Astrocyte (in vitro differentiated cells and primary cell): Measurements from ENCODE around the gene ACTC1. TPM values are rescaled to one million over a fixed set of nuclear protein-coding genes. Genes with fewer than 3 reads are reported as not detected.

ENCODE experiments used
- DNase-seq: peaks from one replicate; pipeline ENCODE4 v3.0.0-alpha.2; 2010; ENCODE audit warnings: low read depth
- FAIRE-seq: peaks from 2 replicates; lab custom pipeline; 2011; peaks lifted over from hg19 to GRCh38; lab: Jason Lieb, UNC
- H2AFZ ChIP-seq: 2 replicates; pipeline ENCODE4 v1.6.0; 2012; ENCODE audit warnings: low read depth, low read length, inconsistent platforms
- H3K27ac ChIP-seq: 2 replicates; pipeline ENCODE4 v1.5.1; 2011; ENCODE audit warnings: low read depth, low read length, inconsistent platforms
- H3K27me3 ChIP-seq: 2 replicates; pipeline ENCODE4 v1.6.0; 2011; ENCODE audit warnings: low read length, inconsistent platforms; ENCODE audit not compliant: insufficient read depth
- H3K36me3 ChIP-seq: 2 replicates; pipeline ENCODE4 v1.5.1; 2011; ENCODE audit warnings: low read length, inconsistent platforms; ENCODE audit not compliant: insufficient read depth
- H3K4me1 ChIP-seq: 2 replicates; pipeline ENCODE4 v1.5.1; 2011; ENCODE audit warnings: low read length, inconsistent platforms; ENCODE audit not compliant: insufficient read depth
- H3K4me2 ChIP-seq: 2 replicates; pipeline ENCODE4 v1.6.0; 2012; ENCODE audit warnings: low read length, inconsistent platforms
- H3K4me3 ChIP-seq: 2 replicates; pipeline ENCODE4 v1.5.1; 2011; ENCODE audit warnings: low read depth, mild to moderate bottlenecking, low read length, inconsistent platforms; ENCODE audit not compliant: insufficient read depth
- H3K79me2 ChIP-seq: 2 replicates; pipeline ENCODE4 v1.6.0; 2012; ENCODE audit warnings: mild to moderate bottlenecking, low read length, inconsistent platforms; ENCODE audit not compliant: insufficient read depth
- H3K9ac ChIP-seq: 2 replicates; pipeline ENCODE4 v1.6.0; 2012; ENCODE audit warnings: mild to moderate bottlenecking, low read length, inconsistent platforms
- H3K9me3 ChIP-seq: 2 replicates; pipeline ENCODE4 v1.5.1; 2012; ENCODE audit warnings: low read depth, mild to moderate bottlenecking, low read length, inconsistent platforms; ENCODE audit not compliant: insufficient read depth
- H4K20me1 ChIP-seq: 2 replicates; pipeline ENCODE4 v1.6.0; 2012; ENCODE audit warnings: low read length, inconsistent platforms; ENCODE audit not compliant: insufficient read depth
- H3K27ac Mint-ChIP-seq: one replicate; pipeline ENCODE4 v1.8.0; 2021; ENCODE audit warnings: mild to moderate bottlenecking, mixed read lengths; ENCODE audit not compliant: unreplicated experiment
- H3K27me3 Mint-ChIP-seq: one replicate; pipeline ENCODE4 v1.8.0; 2021; ENCODE audit warnings: low read depth, mixed read lengths; ENCODE audit not compliant: unreplicated experiment
- H3K36me3 Mint-ChIP-seq: one replicate; pipeline ENCODE4 v1.8.0; 2021; ENCODE audit warnings: low read depth, mixed read lengths; ENCODE audit not compliant: unreplicated experiment
- H3K4me1 Mint-ChIP-seq: one replicate; pipeline ENCODE4 v1.8.0; 2021; ENCODE audit warnings: low read depth, mixed read lengths; ENCODE audit not compliant: unreplicated experiment
- H3K4me3 Mint-ChIP-seq: one replicate; pipeline ENCODE4 v1.8.0; 2021; ENCODE audit warnings: mild to moderate bottlenecking, moderate library complexity, mixed read lengths; ENCODE audit not compliant: unreplicated experiment
- H3K9me3 Mint-ChIP-seq: one replicate; pipeline ENCODE4 v1.8.0; 2021; ENCODE audit warnings: mild to moderate bottlenecking, mixed read lengths; ENCODE audit not compliant: unreplicated experiment
- CTCF ChIP-seq: IDR thresholded peaks from 2 replicates; pipeline ENCODE4 v1.5.1; 2011; ENCODE audit warnings: low read depth, mild to moderate bottlenecking, inconsistent platforms, low read length, moderate library complexity; ENCODE audit not compliant: insufficient read depth
- EZH2 ChIP-seq: IDR thresholded peaks from 2 replicates; pipeline ENCODE4 v1.6.1; 2012; ENCODE audit warnings: mild to moderate bottlenecking, low read length, inconsistent platforms; ENCODE audit not compliant: insufficient read depth
- total RNA-seq: library from RNA; stranded (reverse); gene quantifications from 2 replicates; pipeline ENCODE4 v1.2.1, GENCODE V29; 2021

Gene ACTC1
- total RNA-seq, 1 donor from 2014 or later: 942 TPM

DNA sequence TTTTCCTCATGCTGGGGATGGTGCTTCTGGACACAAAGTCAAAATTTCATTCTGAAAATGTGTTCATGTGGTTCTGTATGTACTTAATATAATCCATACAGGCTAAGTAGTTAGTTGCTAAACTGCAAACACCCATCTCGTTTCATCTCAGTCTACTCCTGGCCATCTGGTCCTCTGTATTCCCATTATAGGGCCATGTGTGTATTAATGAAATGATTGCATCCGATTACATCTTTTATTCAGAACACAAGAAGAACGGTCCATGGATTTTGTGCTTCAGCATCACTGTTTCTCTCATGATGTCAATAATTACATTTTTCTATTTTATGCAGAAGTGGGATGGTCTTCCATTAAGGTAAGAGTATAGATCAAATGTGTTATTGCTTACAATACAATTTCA lies 34.4 kb downstream of the ACTC1 start:
- H3K27ac Mint-ChIP-seq: no peak overlapping the region
- no peak overlapping the region for H3K4me3 Mint-ChIP-seq
- H3K27me3 ChIP-seq: peaks cover 24% of the 10 kb centered on the region
- no peaks in the 10 kb centered on the region for H3K36me3 ChIP-seq
- H3K4me1 ChIP-seq: no peaks in the 10 kb centered on the region
- H3K4me1 Mint-ChIP-seq: no peaks in the 10 kb centered on the region
- H4K20me1 ChIP-seq: no peaks in the 10 kb centered on the region
- no peak overlapping the region for H3K4me2 ChIP-seq
- no peak overlapping the region for H2AFZ ChIP-seq
- DNase-seq (no peak), FAIRE-seq (no peak)
- H3K27me3 Mint-ChIP-seq: peaks cover 54% of the 10 kb centered on the region
- H3K4me3 ChIP-seq: no peak overlapping the region
- H3K9ac ChIP-seq: no peak overlapping the region
- H3K36me3 Mint-ChIP-seq: no peaks in the 10 kb centered on the region
- no peaks in the 10 kb centered on the region for H3K9me3 ChIP-seq
- TF ChIP-seq EZH2 (no peak), CTCF (no peak)
- no peaks in the 10 kb centered on the region for H3K9me3 Mint-ChIP-seq
- no peak overlapping the region for H3K27ac ChIP-seq
- no peaks in the 10 kb centered on the region for H3K79me2 ChIP-seq

GRCh38 chr15:34759992-34760391 lies 35.4 kb downstream of the ACTC1 start:
- DNase-seq: no peak
- no peaks in the 10 kb centered on the region for H3K4me1 Mint-ChIP-seq

More at GRCh38 chr15:34759992-34760391, 35.4 kb downstream of the ACTC1 start:
- Histone ChIP-seq H3K4me1 (no peaks in the 10 kb centered on the region), H4K20me1 (no peaks in the 10 kb centered on the region), H3K36me3 (no peaks in the 10 kb centered on the region), H3K79me2 (no peaks in the 10 kb centered on the region), H2AFZ (no peak overlapping the region), H3K4me3 (no peak overlapping the region), H3K9me3 (no peaks in the 10 kb centered on the region), H3K4me2 (no peak overlapping the region), H3K27me3 (peaks cover 32% of the 10 kb centered on the region), H3K27ac (no peak overlapping the region), H3K9ac (no peak overlapping the region)
- Mint-ChIP-seq H3K27me3 (peaks cover 62% of the 10 kb centered on the region), H3K4me3 (no peak overlapping the region), H3K36me3 (no peaks in the 10 kb centered on the region), H3K27ac (no peak overlapping the region), H3K9me3 (no peaks in the 10 kb centered on the region)
- TF ChIP-seq CTCF: no peak
- TF ChIP-seq EZH2: no peak
- no peak for FAIRE-seq
